ENCODE measurements around the gene INHA. TPM values are rescaled to one million over a fixed set of nuclear protein-coding genes. Genes with fewer than 3 reads are reported as not detected.

INHA gene
- total RNA-seq, 1 donor from 2014 or later, result not detected

GRCh38 chr2:219605607-219605954, 33.5 kb downstream of the INHA start:
- no peak for DNase-seq (ENCODE audit: low spot score)
- no peaks in the 10 kb centered on the region for H3K27me3 Mint-ChIP-seq (ENCODE audit: insufficient read depth)
- peaks cover 21% of the 10 kb centered on the region for H3K36me3 Mint-ChIP-seq (ENCODE audit: low read depth)
- no peaks in the 10 kb centered on the region for H3K9me3 Mint-ChIP-seq
- no peak overlapping the region for H3K27ac Mint-ChIP-seq
- no peaks in the 10 kb centered on the region for H3K4me1 Mint-ChIP-seq (ENCODE audit: low read depth)
- intact Hi-C loops (cut with micrococcal nuclease), result no loop called here
- no peak overlapping the region for H3K4me3 Mint-ChIP-seq

- no peaks in the 10 kb centered on the region for H3K9me3 Mint-ChIP-seq
- H3K27me3 Mint-ChIP-seq (ENCODE audit: insufficient read depth), result no peaks in the 10 kb centered on the region
- H3K4me1 Mint-ChIP-seq (ENCODE audit: low read depth), result peaks cover 7% of the 10 kb centered on the region
- no peak overlapping the region for H3K27ac Mint-ChIP-seq
- intact Hi-C loops (cut with micrococcal nuclease), result no loop called here
- H3K4me3 Mint-ChIP-seq, result no peak overlapping the region
- H3K36me3 Mint-ChIP-seq (ENCODE audit: low read depth), result peaks cover 21% of the 10 kb centered on the region
- DNase-seq (ENCODE audit: low spot score), result no peak
Observed at GRCh38 chr2:219607931-219608330, 35.8 kb downstream of the INHA start.

GRCh38 chr2:219608399-219608964, 36.4 kb downstream of the INHA start:
- H3K27ac Mint-ChIP-seq, result no peak overlapping the region
- no peaks in the 10 kb centered on the region for H3K27me3 Mint-ChIP-seq (ENCODE audit: insufficient read depth)
- intact Hi-C loops (cut with micrococcal nuclease), result no loop called here
- no peak overlapping the region for H3K4me3 Mint-ChIP-seq
- H3K36me3 Mint-ChIP-seq (ENCODE audit: low read depth), result peaks cover 21% of the 10 kb centered on the region
- H3K9me3 Mint-ChIP-seq, result no peaks in the 10 kb centered on the region
- no peak for DNase-seq (ENCODE audit: low spot score)
- peaks cover 7% of the 10 kb centered on the region for H3K4me1 Mint-ChIP-seq (ENCODE audit: low read depth)

- intact Hi-C loops (cut with micrococcal nuclease), result no loop called here
Observed at GRCh38 chr2:219609149-219609750, 37.1 kb downstream of the INHA start.

GRCh38 chr2:219611306-219611705, 39.2 kb downstream of the INHA start:
- no peaks in the 10 kb centered on the region for H3K9me3 Mint-ChIP-seq
- no peak overlapping the region for H3K27ac Mint-ChIP-seq
- no peak overlapping the region for H3K4me3 Mint-ChIP-seq
- intact Hi-C loops (cut with micrococcal nuclease), result no loop called here
- H3K36me3 Mint-ChIP-seq (ENCODE audit: low read depth), result peaks cover 16% of the 10 kb centered on the region
- DNase-seq (ENCODE audit: low spot score), result no peak
- no peaks in the 10 kb centered on the region for H3K27me3 Mint-ChIP-seq (ENCODE audit: insufficient read depth)
- H3K4me1 Mint-ChIP-seq (ENCODE audit: low read depth), result peaks cover 7% of the 10 kb centered on the region

More at GRCh38 chr2:219609149-219609750, 37.1 kb downstream of the INHA start:
- H3K36me3 Mint-ChIP-seq (ENCODE audit: low read depth), result peaks cover 16% of the 10 kb centered on the region
- no peak for DNase-seq (ENCODE audit: low spot score)
- no peaks in the 10 kb centered on the region for H3K9me3 Mint-ChIP-seq
- no peak overlapping the region for H3K4me3 Mint-ChIP-seq
- peaks cover 7% of the 10 kb centered on the region for H3K4me1 Mint-ChIP-seq (ENCODE audit: low read depth)
- no peak overlapping the region for H3K27ac Mint-ChIP-seq
- H3K27me3 Mint-ChIP-seq (ENCODE audit: insufficient read depth), result no peaks in the 10 kb centered on the region

GRCh38 chr2:219611866-219612576, 39.9 kb downstream of the INHA start:
- intact Hi-C loops (cut with micrococcal nuclease), result no loop called here
- DNase-seq (ENCODE audit: low spot score), result no peak
- Mint-ChIP-seq H3K27me3 (ENCODE audit: insufficient read depth) (no peaks in the 10 kb centered on the region), H3K36me3 (ENCODE audit: low read depth) (peaks cover 13% of the 10 kb centered on the region), H3K4me3 (no peak overlapping the region), H3K27ac (peak overlapping the region; percentile 3), H3K4me1 (ENCODE audit: low read depth) (peaks cover 7% of the 10 kb centered on the region), H3K9me3 (no peaks in the 10 kb centered on the region)

GRCh38 chr2:219612577-219613286, 40.6 kb downstream of the INHA start:
- intact Hi-C loops (cut with micrococcal nuclease), result no loop called here
- Mint-ChIP-seq H3K36me3 (ENCODE audit: low read depth) (peaks cover 11% of the 10 kb centered on the region), H3K4me1 (ENCODE audit: low read depth) (peaks cover 7% of the 10 kb centered on the region), H3K4me3 (no peak overlapping the region), H3K9me3 (no peaks in the 10 kb centered on the region), H3K27me3 (ENCODE audit: insufficient read depth) (no peaks in the 10 kb centered on the region), H3K27ac (peak overlapping the region; percentile 3)
- no peak for DNase-seq (ENCODE audit: low spot score)

- no peak for DNase-seq (ENCODE audit: low spot score)
- no peaks in the 10 kb centered on the region for H3K9me3 Mint-ChIP-seq
- no peak overlapping the region for H3K4me3 Mint-ChIP-seq
- intact Hi-C loops (cut with micrococcal nuclease), result no loop called here
- H3K27me3 Mint-ChIP-seq (ENCODE audit: insufficient read depth), result no peaks in the 10 kb centered on the region
- no peak overlapping the region for H3K27ac Mint-ChIP-seq
- peaks cover 7% of the 10 kb centered on the region for H3K4me1 Mint-ChIP-seq (ENCODE audit: low read depth)
- H3K36me3 Mint-ChIP-seq (ENCODE audit: low read depth), result peaks cover 11% of the 10 kb centered on the region
Observed at GRCh38 chr2:219613461-219614070, 41.5 kb downstream of the INHA start.

- Mint-ChIP-seq H3K9me3 (no peaks in the 10 kb centered on the region), H3K4me1 (ENCODE audit: low read depth) (peaks cover 7% of the 10 kb centered on the region), H3K27ac (no peak overlapping the region), H3K36me3 (ENCODE audit: low read depth) (peaks cover 11% of the 10 kb centered on the region), H3K27me3 (ENCODE audit: insufficient read depth) (no peaks in the 10 kb centered on the region), H3K4me3 (no peak overlapping the region)
- intact Hi-C loops (cut with micrococcal nuclease), result no loop called here
- DNase-seq (ENCODE audit: low spot score), result no peak
Observed at GRCh38 chr2:219614076-219614860, 42.2 kb downstream of the INHA start.

- DNase-seq (ENCODE audit: low spot score), result no peak
- Mint-ChIP-seq H3K9me3 (no peaks in the 10 kb centered on the region), H3K4me3 (no peak overlapping the region), H3K27ac (no peak overlapping the region), H3K36me3 (ENCODE audit: low read depth) (peaks cover 11% of the 10 kb centered on the region), H3K4me1 (ENCODE audit: low read depth) (peaks cover 7% of the 10 kb centered on the region), H3K27me3 (ENCODE audit: insufficient read depth) (no peaks in the 10 kb centered on the region)
- intact Hi-C loops (cut with micrococcal nuclease), result no loop called here
Observed at GRCh38 chr2:219615036-219615435, 42.9 kb downstream of the INHA start.

GRCh38 chr2:219615894-219616293, 43.8 kb downstream of the INHA start:
- no peak for DNase-seq (ENCODE audit: low spot score)
- Mint-ChIP-seq H3K36me3 (ENCODE audit: low read depth) (peaks cover 11% of the 10 kb centered on the region), H3K4me1 (ENCODE audit: low read depth) (peaks cover 7% of the 10 kb centered on the region), H3K9me3 (no peaks in the 10 kb centered on the region), H3K27me3 (ENCODE audit: insufficient read depth) (peaks cover 2% of the 10 kb centered on the region), H3K4me3 (no peak overlapping the region), H3K27ac (no peak overlapping the region)
- intact Hi-C loops (cut with micrococcal nuclease), result no loop called here

GRCh38 chr2:219616550-219616949, 44.4 kb downstream of the INHA start:
- Mint-ChIP-seq H3K4me1 (ENCODE audit: low read depth) (peaks cover 7% of the 10 kb centered on the region), H3K4me3 (no peak overlapping the region), H3K36me3 (ENCODE audit: low read depth) (peaks cover 8% of the 10 kb centered on the region), H3K27ac (no peak overlapping the region), H3K27me3 (ENCODE audit: insufficient read depth) (peaks cover 6% of the 10 kb centered on the region), H3K9me3 (no peaks in the 10 kb centered on the region)
- intact Hi-C loops (cut with micrococcal nuclease), result no loop called here
- no peak for DNase-seq (ENCODE audit: low spot score)
